Neural cell (in vitro differentiated cells): ENCODE results near the gene DNM3. TPM values are rescaled to one million over a fixed set of nuclear protein-coding genes. Genes with fewer than 3 reads are reported as not detected.

Source experiments
- H2AFZ ChIP-seq: fragments of 200-600, 300-800 bp; sonication (generic), shearing (Covaris generic); 2 replicates; pipeline ENCODE4 v1.6.0; 2014; ENCODE audit warnings: low read depth, mild to moderate bottlenecking, antibody characterized with exemption, low read length, moderate library complexity
- H3F3A ChIP-seq: fragments of 200-600 bp; shearing (Covaris generic); 2 replicates; pipeline ENCODE4 v1.6.1; 2016; ENCODE audit warnings: mild to moderate bottlenecking, moderate library complexity, mixed read lengths, antibody characterized with exemption, low read length; ENCODE audit not compliant: insufficient read depth, poor library complexity, severe bottlenecking
- H3K27ac ChIP-seq: fragments of 200-600, 300-800 bp; sonication (generic), shearing (Covaris generic); 2 replicates; pipeline ENCODE4 v1.5.1; 2014; ENCODE audit warnings: mild to moderate bottlenecking, low read length, moderate library complexity
- H3K27me3 ChIP-seq: fragments of 300-800, 200-600 bp; sonication (generic), shearing (Covaris generic); 2 replicates; pipeline ENCODE4 v1.6.0; 2014; ENCODE audit warnings: mild to moderate bottlenecking, low read depth, low read length, moderate library complexity; ENCODE audit not compliant: insufficient read depth
- H3K36me3 ChIP-seq: fragments of 300-800, 200-600 bp; sonication (generic), shearing (Covaris generic); 2 replicates; pipeline ENCODE4 v1.5.1; 2014; ENCODE audit warnings: mild to moderate bottlenecking, antibody characterized with exemption, low read length, moderate library complexity; ENCODE audit not compliant: insufficient read depth
- H3K4me2 ChIP-seq: fragments of 300-800, 200-600 bp; sonication (generic), shearing (Covaris generic); 2 replicates; pipeline ENCODE4 v1.6.0; 2014; ENCODE audit warnings: mild to moderate bottlenecking, low read length
- H3K4me3 ChIP-seq: fragments of 300-800, 200-600 bp; sonication (generic), shearing (Covaris generic); 2 replicates; pipeline ENCODE4 v1.5.1; 2014; ENCODE audit warnings: mild to moderate bottlenecking, low read length, moderate library complexity
- H3K79me2 ChIP-seq: fragments of 200-600 bp; shearing (Covaris generic); replicated peaks from 2 replicates; pipeline ENCODE4 v1.6.0; 2014; ENCODE audit warnings: mild to moderate bottlenecking, low read length, moderate library complexity; ENCODE audit not compliant: insufficient read depth
- H3K9ac ChIP-seq: fragments of 300-800, 200-600 bp; sonication (generic), shearing (Covaris generic); 2 replicates; pipeline ENCODE4 v1.6.1; 2016; ENCODE audit warnings: mild to moderate bottlenecking, low read length, mixed read lengths
- H3K9me2 ChIP-seq: fragments of 200-600 bp; shearing (Covaris generic); 2 replicates; pipeline ENCODE4 v1.6.1; 2016; ENCODE audit warnings: mild to moderate bottlenecking, low read length, mixed read lengths; ENCODE audit not compliant: insufficient read depth
- H3K9me3 ChIP-seq: fragments of 200-600, 300-800 bp; sonication (generic), shearing (Covaris generic); 2 replicates; pipeline ENCODE4 v1.6.1; 2016; ENCODE audit warnings: mild to moderate bottlenecking, mixed run types, low read length, moderate library complexity, mixed read lengths
- H4K20me1 ChIP-seq: fragments of 200-600 bp; shearing (Covaris generic); 2 replicates; pipeline ENCODE4 v1.6.1; 2016; ENCODE audit warnings: mild to moderate bottlenecking, mixed run types; ENCODE audit not compliant: insufficient read depth
- EP300 ChIP-seq: fragments of 450-650 bp; conservative IDR thresholded peaks from 2 replicates; pipeline ENCODE4 v1.6.1; 2014; ENCODE audit warnings: antibody characterized with exemption, mild to moderate bottlenecking, moderate library complexity; ENCODE audit not compliant: poor library complexity, severe bottlenecking
- EZH2 ChIP-seq: fragments of 200-600, 300-800 bp; shearing (Covaris generic), sonication (generic); IDR thresholded peaks from 2 replicates; pipeline ENCODE4 v1.6.1; 2014; ENCODE audit warnings: antibody characterized with exemption, low read length, borderline replicate concordance, mild to moderate bottlenecking; ENCODE audit not compliant: insufficient read depth, poor library complexity, severe bottlenecking
- MXI1 ChIP-seq: fragments of 450-650 bp; conservative IDR thresholded peaks from 2 replicates; pipeline ENCODE4 v1.6.1; 2014; ENCODE audit warnings: antibody characterized with exemption, mild to moderate bottlenecking; ENCODE audit not compliant: poor library complexity, severe bottlenecking
- POLR2AphosphoS5 ChIP-seq: IDR thresholded peaks from 2 replicates; pipeline ENCODE4 v1.6.1; 2012
- RAD21 ChIP-seq: fragments of 450-650 bp; conservative IDR thresholded peaks from 2 replicates; pipeline ENCODE4 v1.6.1; 2014; ENCODE audit warnings: antibody characterized with exemption, mild to moderate bottlenecking, moderate library complexity
- SMC3 ChIP-seq: fragments of 450-650 bp; conservative IDR thresholded peaks from 2 replicates; pipeline ENCODE4 v1.6.1; 2014; ENCODE audit warnings: antibody characterized with exemption, mild to moderate bottlenecking, moderate library complexity; ENCODE audit not compliant: poor library complexity
- TAF1 ChIP-seq: IDR thresholded peaks from 2 replicates; pipeline ENCODE4 v1.6.1; 2012; ENCODE audit warnings: low read depth
- polyA plus RNA-seq: library from polyadenylated mRNA; depleted of rRNA; stranded (reverse); fragments of >200 nt; gene quantifications from 2 replicates; pipeline ENCODE4 v1.2.3, GENCODE V29; 2014
- TF ChIP-seq, protein P1 (sequence below): fragments of 450-650 bp; IDR thresholded peaks from 2 replicates; pipeline ENCODE4 v1.5.1; 2014; ENCODE audit warnings: antibody characterized with exemption, mild to moderate bottlenecking, moderate library complexity; ENCODE audit not compliant: poor library complexity, severe bottlenecking
- TF ChIP-seq, protein P2 (sequence below): IDR thresholded peaks from 2 replicates; pipeline ENCODE4 v1.6.1; 2012; ENCODE audit warnings: borderline replicate concordance

Gene DNM3
- polyA plus RNA-seq, 1 donor from 2014 or later, result 37.1 TPM

DNA sequence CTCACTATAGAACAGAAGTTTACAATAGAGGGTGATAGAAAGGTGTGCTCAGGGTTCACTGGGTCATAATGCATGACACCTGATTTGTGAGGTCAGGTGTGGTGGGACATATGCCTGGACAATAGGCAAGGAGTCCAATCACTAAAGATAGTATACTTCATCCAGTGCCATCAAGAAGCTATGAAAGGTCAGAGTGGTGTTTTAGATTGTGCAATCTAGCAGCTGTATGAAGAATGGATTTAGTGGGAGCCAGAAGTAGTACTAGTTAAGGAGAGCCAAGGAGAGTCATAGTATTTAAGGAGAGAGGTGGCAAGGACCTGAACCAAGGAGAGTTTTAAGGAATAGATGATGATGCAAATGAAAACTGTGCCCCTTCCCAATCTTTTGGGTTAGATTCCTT, 498.5 kb downstream of the DNM3 start:
- Histone ChIP-seq H4K20me1 (no peaks in the 10 kb centered on the region), H3K9me2 (no peaks in the 10 kb centered on the region), H3K4me2 (no peak overlapping the region), H3K4me3 (no peak overlapping the region), H2AFZ (no peak overlapping the region), H3K9ac (no peak overlapping the region), H3K27me3 (no peaks in the 10 kb centered on the region), H3F3A (no peaks in the 10 kb centered on the region), H3K9me3 (no peaks in the 10 kb centered on the region), H3K36me3 (no peaks in the 10 kb centered on the region), H3K79me2 (no peaks in the 10 kb centered on the region), H3K27ac (no peak overlapping the region)
- TF ChIP-seq, protein P1, sequence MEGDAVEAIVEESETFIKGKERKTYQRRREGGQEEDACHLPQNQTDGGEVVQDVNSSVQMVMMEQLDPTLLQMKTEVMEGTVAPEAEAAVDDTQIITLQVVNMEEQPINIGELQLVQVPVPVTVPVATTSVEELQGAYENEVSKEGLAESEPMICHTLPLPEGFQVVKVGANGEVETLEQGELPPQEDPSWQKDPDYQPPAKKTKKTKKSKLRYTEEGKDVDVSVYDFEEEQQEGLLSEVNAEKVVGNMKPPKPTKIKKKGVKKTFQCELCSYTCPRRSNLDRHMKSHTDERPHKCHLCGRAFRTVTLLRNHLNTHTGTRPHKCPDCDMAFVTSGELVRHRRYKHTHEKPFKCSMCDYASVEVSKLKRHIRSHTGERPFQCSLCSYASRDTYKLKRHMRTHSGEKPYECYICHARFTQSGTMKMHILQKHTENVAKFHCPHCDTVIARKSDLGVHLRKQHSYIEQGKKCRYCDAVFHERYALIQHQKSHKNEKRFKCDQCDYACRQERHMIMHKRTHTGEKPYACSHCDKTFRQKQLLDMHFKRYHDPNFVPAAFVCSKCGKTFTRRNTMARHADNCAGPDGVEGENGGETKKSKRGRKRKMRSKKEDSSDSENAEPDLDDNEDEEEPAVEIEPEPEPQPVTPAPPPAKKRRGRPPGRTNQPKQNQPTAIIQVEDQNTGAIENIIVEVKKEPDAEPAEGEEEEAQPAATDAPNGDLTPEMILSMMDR, result no peak

DNA sequence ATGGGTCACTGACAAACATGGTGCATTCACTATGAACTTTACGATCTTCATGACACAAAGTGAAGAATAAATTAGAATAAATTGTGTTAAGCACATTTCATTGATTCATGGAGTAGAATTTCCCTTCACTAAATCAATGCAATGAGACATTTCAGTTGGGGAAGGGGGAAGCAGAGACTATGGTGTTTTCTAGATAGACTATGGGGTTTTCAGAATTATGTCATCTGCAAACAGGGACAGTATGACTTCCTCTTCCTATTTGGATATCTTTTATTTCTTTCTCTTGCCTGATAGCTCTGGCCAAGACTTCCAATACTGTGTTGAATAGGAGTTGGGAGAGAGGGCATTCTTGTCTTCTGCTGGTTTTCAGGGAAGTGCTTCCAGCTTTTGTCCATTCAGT, 499.2 kb downstream of the DNM3 start:
- Histone ChIP-seq H3K9ac (no peak overlapping the region), H3K79me2 (no peaks in the 10 kb centered on the region), H3K4me3 (no peak overlapping the region), H3K27ac (no peak overlapping the region), H3K4me2 (no peak overlapping the region), H3K9me3 (no peaks in the 10 kb centered on the region), H3K27me3 (no peaks in the 10 kb centered on the region), H3K9me2 (no peaks in the 10 kb centered on the region), H3F3A (no peaks in the 10 kb centered on the region), H4K20me1 (no peaks in the 10 kb centered on the region), H2AFZ (no peak overlapping the region), H3K36me3 (no peaks in the 10 kb centered on the region)
- TF ChIP-seq, protein P1, result no peak
- no peak for TF ChIP-seq SMC3

DNA sequence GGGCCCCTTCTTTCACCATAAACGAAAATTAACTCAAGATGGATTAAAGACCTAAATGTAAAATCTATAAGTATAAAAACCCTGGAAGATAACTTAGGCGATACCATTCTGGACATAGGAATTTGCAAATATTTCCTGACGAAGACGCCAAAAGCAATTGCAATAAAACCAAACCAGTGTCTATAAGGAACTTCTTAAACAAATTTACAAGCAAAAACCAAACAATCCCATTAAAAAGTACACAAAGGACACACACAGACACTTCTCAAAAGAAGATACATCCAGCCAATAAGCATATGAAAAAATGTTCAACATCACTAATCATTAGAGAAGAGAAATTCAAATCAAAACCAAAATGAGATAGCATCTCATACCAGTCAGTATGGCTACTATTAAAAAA, 500.4 kb downstream of the DNM3 start:
- Histone ChIP-seq H3K27me3 (no peaks in the 10 kb centered on the region), H4K20me1 (no peaks in the 10 kb centered on the region), H2AFZ (no peak overlapping the region), H3K27ac (no peak overlapping the region), H3K36me3 (no peaks in the 10 kb centered on the region), H3K79me2 (no peaks in the 10 kb centered on the region), H3K9ac (no peak overlapping the region), H3F3A (no peaks in the 10 kb centered on the region), H3K4me3 (no peak overlapping the region), H3K9me2 (no peaks in the 10 kb centered on the region), H3K4me2 (no peak overlapping the region), H3K9me3 (no peaks in the 10 kb centered on the region)
- TF ChIP-seq RAD21, result no peak
- TF ChIP-seq TAF1, result no peak
- TF ChIP-seq, protein P1, result no peak
- no peak for TF ChIP-seq MXI1
- TF ChIP-seq, protein P2, sequence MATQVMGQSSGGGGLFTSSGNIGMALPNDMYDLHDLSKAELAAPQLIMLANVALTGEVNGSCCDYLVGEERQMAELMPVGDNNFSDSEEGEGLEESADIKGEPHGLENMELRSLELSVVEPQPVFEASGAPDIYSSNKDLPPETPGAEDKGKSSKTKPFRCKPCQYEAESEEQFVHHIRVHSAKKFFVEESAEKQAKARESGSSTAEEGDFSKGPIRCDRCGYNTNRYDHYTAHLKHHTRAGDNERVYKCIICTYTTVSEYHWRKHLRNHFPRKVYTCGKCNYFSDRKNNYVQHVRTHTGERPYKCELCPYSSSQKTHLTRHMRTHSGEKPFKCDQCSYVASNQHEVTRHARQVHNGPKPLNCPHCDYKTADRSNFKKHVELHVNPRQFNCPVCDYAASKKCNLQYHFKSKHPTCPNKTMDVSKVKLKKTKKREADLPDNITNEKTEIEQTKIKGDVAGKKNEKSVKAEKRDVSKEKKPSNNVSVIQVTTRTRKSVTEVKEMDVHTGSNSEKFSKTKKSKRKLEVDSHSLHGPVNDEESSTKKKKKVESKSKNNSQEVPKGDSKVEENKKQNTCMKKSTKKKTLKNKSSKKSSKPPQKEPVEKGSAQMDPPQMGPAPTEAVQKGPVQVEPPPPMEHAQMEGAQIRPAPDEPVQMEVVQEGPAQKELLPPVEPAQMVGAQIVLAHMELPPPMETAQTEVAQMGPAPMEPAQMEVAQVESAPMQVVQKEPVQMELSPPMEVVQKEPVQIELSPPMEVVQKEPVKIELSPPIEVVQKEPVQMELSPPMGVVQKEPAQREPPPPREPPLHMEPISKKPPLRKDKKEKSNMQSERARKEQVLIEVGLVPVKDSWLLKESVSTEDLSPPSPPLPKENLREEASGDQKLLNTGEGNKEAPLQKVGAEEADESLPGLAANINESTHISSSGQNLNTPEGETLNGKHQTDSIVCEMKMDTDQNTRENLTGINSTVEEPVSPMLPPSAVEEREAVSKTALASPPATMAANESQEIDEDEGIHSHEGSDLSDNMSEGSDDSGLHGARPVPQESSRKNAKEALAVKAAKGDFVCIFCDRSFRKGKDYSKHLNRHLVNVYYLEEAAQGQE, result no peak
- no peak for TF ChIP-seq EZH2
- TF ChIP-seq POLR2AphosphoS5, result no peak
- no peak for TF ChIP-seq EP300
- TF ChIP-seq SMC3, result no peak
